Vagina (tissue), 2 donors: ENCODE results near the gene SH3BP2.

Source experiments
- CTCF ChIP-seq, 3 experiments: fragments of 450-650 bp in 2 of 3; fragments of 200-600 bp in 1 of 3; sonication (generic) in 1 of 3; IDR thresholded peaks; one replicate each; pipeline ENCODE4 v1.5.1; 2017 to 2019; ENCODE audit warnings: antibody characterized with exemption in 3 of 3, mild to moderate bottlenecking in 2 of 3, moderate library complexity in 2 of 3
- POLR2A ChIP-seq, 2 donors: fragments of 450-650 bp; IDR thresholded peaks; one replicate each; pipeline ENCODE4 v1.6.1; 2017; ENCODE audit warnings: antibody characterized with exemption in 2 of 2, mild to moderate bottlenecking in 2 of 2, moderate library complexity in 2 of 2
- POLR2AphosphoS5 ChIP-seq, 2 donors: sonication (generic); formaldehyde crosslinking; IDR thresholded peaks; one replicate each; pipeline ENCODE4 v1.9.0; 2017; ENCODE audit warnings: antibody characterized with exemption in 2 of 2, mild to moderate bottlenecking in 2 of 2, low read depth in 1 of 2; ENCODE audit not compliant: insufficient read depth in 1 of 2

- TF ChIP-seq CTCF (IDR thresholded peaks at IDR 0.05) (no peak), POLR2AphosphoS5 (IDR thresholded peaks at IDR 0.05; ENCODE audit: insufficient read depth in 1 of 2, low read depth in 1 of 2) (no peak), POLR2A (IDR thresholded peaks at IDR 0.05) (no peak)
Observed at GRCh38 chr4:2871466-2871865, 78.6 kb downstream of the SH3BP2 start.
